Epithelial cell of esophagus (primary cell): ENCODE measurements around the gene CAMSAP1.

Experiments used
- DNase-seq: peaks from one replicate; pipeline ENCODE4 v3.0.0; 2010; ENCODE audit warnings: low read depth
- H3K4me3 ChIP-seq: 2 replicates; pipeline ENCODE4 v1.5.1; 2011; ENCODE audit warnings: mild to moderate bottlenecking, low read length, control low read depth
- CTCF ChIP-seq: IDR thresholded peaks from 2 replicates; pipeline ENCODE4 v1.5.1; 2011; ENCODE audit warnings: low read depth, mild to moderate bottlenecking, low read length, control low read depth, inconsistent platforms; ENCODE audit not compliant: insufficient read depth; ENCODE audit errors: missing control alignments

Gene CAMSAP1

GRCh38 chr9:135886147-135886981 is 21.0 kb downstream of the CAMSAP1 start:
- no peak for TF ChIP-seq CTCF
- H3K4me3 ChIP-seq: no peak overlapping the region
- peak; percentile 86 for DNase-seq

GRCh38 chr9:135885100-135885853 is 22.1 kb downstream of the CAMSAP1 start:
- peak; percentile 44 for DNase-seq
- H3K4me3 ChIP-seq: no peak overlapping the region
- TF ChIP-seq CTCF: no peak

GRCh38 chr9:135884328-135885035 is 22.9 kb downstream of the CAMSAP1 start:
- no peak for TF ChIP-seq CTCF
- peak; percentile 47 for DNase-seq
- H3K4me3 ChIP-seq: no peak overlapping the region

GRCh38 chr9:135883410-135884089 is 23.8 kb downstream of the CAMSAP1 start:
- no peak for DNase-seq
- H3K4me3 ChIP-seq: no peak overlapping the region
- no peak for TF ChIP-seq CTCF

GRCh38 chr9:135882011-135882410 is 25.3 kb downstream of the CAMSAP1 start:
- DNase-seq: no peak
- H3K4me3 ChIP-seq: no peak overlapping the region
- no peak for TF ChIP-seq CTCF

GRCh38 chr9:135880438-135880837 is 26.9 kb downstream of the CAMSAP1 start:
- no peak for TF ChIP-seq CTCF
- H3K4me3 ChIP-seq: no peak overlapping the region
- DNase-seq: no peak
